CD4-positive, alpha-beta memory T cell (primary cell): ENCODE results near the gene PDIA5. TPM values are rescaled to one million over a fixed set of nuclear protein-coding genes. Genes with fewer than 3 reads are reported as not detected.

ENCODE experiments used
- CTCF ChIA-PET: fragments of 350-600 bp; sonication (Branson Sonifier 250); formaldehyde crosslinking; loops from one replicate; lab custom pipeline; 2021; ENCODE audit warnings: inconsistent platforms; ENCODE audit not compliant: partially characterized antibody; lab: Charles Lee
- POLR2A ChIA-PET: fragments of 350-600 bp; sonication (Branson Sonifier 250); formaldehyde crosslinking; loops from one replicate; lab custom pipeline; 2021; ENCODE audit not compliant: partially characterized antibody; lab: Charles Lee
- DNase-seq, 5 donors: peaks; one replicate each; pipeline versions ENCODE4 v3.0.0 to v3.0.0-alpha.2; 2020 to 2022; ENCODE audit warnings: mixed read lengths in 1 of 5
- H3K27ac ChIP-seq: one replicate; pipeline ENCODE4 v1.7.0; 2013; ENCODE audit warnings: low read depth, low read length
- H3K27me3 ChIP-seq: 2 replicates; pipeline ENCODE4 v1.7.0; 2013; ENCODE audit warnings: mild to moderate bottlenecking, low read length, moderate library complexity; ENCODE audit not compliant: insufficient read depth
- H3K36me3 ChIP-seq: 2 replicates; pipeline ENCODE4 v1.7.0; 2013; ENCODE audit warnings: mild to moderate bottlenecking, low read length, moderate library complexity; ENCODE audit not compliant: insufficient read depth
- H3K4me1 ChIP-seq: 2 replicates; pipeline ENCODE4 v1.7.0; 2013; ENCODE audit warnings: mild to moderate bottlenecking, low read length, moderate library complexity; ENCODE audit not compliant: insufficient read depth
- H3K4me3 ChIP-seq, 2 donors: one replicate each; pipeline ENCODE4 v1.7.0; 2013; ENCODE audit warnings: low read length in 2 of 2, mild to moderate bottlenecking in 1 of 2
- H3K9me3 ChIP-seq, 2 donors: one replicate each; pipeline ENCODE4 v1.7.0; 2013; ENCODE audit warnings: low read length in 2 of 2, control low read depth in 1 of 2; ENCODE audit not compliant: control insufficient read depth in 1 of 2
- H3K27ac Mint-ChIP-seq, 7 donors: one replicate each; pipeline ENCODE4 v1.8.0; 2020 to 2021; ENCODE audit warnings: mixed read lengths in 7 of 7, mild to moderate bottlenecking in 6 of 7, inconsistent platforms in 3 of 7, moderate library complexity in 3 of 7
- H3K27me3 Mint-ChIP-seq, 2 donors: one replicate each; pipeline ENCODE4 v1.8.0; 2020 to 2021; ENCODE audit warnings: mixed read lengths in 2 of 2
- H3K36me3 Mint-ChIP-seq, 2 donors: one replicate each; pipeline ENCODE4 v1.8.0; 2020 to 2021; ENCODE audit warnings: mixed read lengths in 2 of 2, inconsistent platforms in 1 of 2, mild to moderate bottlenecking in 1 of 2
- H3K4me1 Mint-ChIP-seq, 4 donors: one replicate each; pipeline ENCODE4 v1.8.0; 2020 to 2021; ENCODE audit warnings: mixed read lengths in 4 of 4, mild to moderate bottlenecking in 1 of 4
- H3K4me3 Mint-ChIP-seq, 8 donors: one replicate each; pipeline ENCODE4 v1.8.0; 2020 to 2021; ENCODE audit warnings: mixed read lengths in 8 of 8, mild to moderate bottlenecking in 7 of 8, moderate library complexity in 6 of 8, inconsistent platforms in 3 of 8
- H3K9me3 Mint-ChIP-seq, 8 donors: one replicate each; pipeline ENCODE4 v1.8.0; 2020 to 2021; ENCODE audit warnings: mixed read lengths in 8 of 8, mild to moderate bottlenecking in 5 of 8, inconsistent platforms in 3 of 8, moderate library complexity in 1 of 8
- intact Hi-C: fragments of 100-400 bp; cut with micrococcal nuclease; formaldehyde crosslinking; loops from one replicate; pipeline ENCODE4 v1.15.1; 2023
- polyA plus RNA-seq, 2 donors: library from polyadenylated mRNA; unstranded; fragments of 300-500 nt; fragmentation: Illumina TruSeq; gene quantifications; one replicate each; pipeline ENCODE4 v1.2.3, GENCODE V29; 2021
- total RNA-seq, 2 experiments: library from RNA; stranded (reverse); gene quantifications; one replicate each; pipeline ENCODE4 v1.2.3, GENCODE V29; 2021

The PDIA5 gene
- total and polyA plus RNA-seq, 4 experiments from 2014 or later, result 3.0 to 7.0 (median 5.6) TPM

GRCh38 chr3:123024056-123024455, 42.8 kb upstream of the PDIA5 start:
- no peak for DNase-seq
- Histone ChIP-seq H3K27ac (no peak overlapping the region), H3K9me3 (no peaks in the 10 kb centered on the region), H3K36me3 (no peaks in the 10 kb centered on the region), H3K4me3 (no peak overlapping the region), H3K4me1 (peaks cover 19% of the 10 kb centered on the region), H3K27me3 (peaks cover 31% of the 10 kb centered on the region)
- peaks cover 47 to 67% of the 10 kb centered on the region in 2 donors for H3K27me3 Mint-ChIP-seq
- peaks cover 9 to 22% (median 16%) of the 10 kb centered on the region in 4 donors for H3K4me1 Mint-ChIP-seq
- H3K36me3 Mint-ChIP-seq, result no peaks in the 10 kb centered on the region
- H3K4me3 Mint-ChIP-seq, result peak overlapping the region in 1 of 8 donors; percentile 13
- ChIA-PET POLR2A (no interaction called here), CTCF (no interaction called here)
- no peak overlapping the region for H3K27ac Mint-ChIP-seq
- peaks cover 0 to 2% (median 0%) of the 10 kb centered on the region in 8 donors for H3K9me3 Mint-ChIP-seq
- intact Hi-C loops, result no loop called here

- peaks cover 48% of the 10 kb centered on the region for H3K27me3 ChIP-seq
- H3K27me3 Mint-ChIP-seq, result peaks cover 50 to 69% of the 10 kb centered on the region in 2 donors
- CTCF ChIA-PET, result interaction anchor here (1.0 kb wide), 1 partner anchor 271 kb away, joined by 4 read pairs; no protein-coding TSS in a partner anchor
- intact Hi-C loops, result no loop called here
- no peak overlapping the region for H3K27ac Mint-ChIP-seq
- peak overlapping the region; percentile 51 to 85 (median 76) for H3K4me3 Mint-ChIP-seq
- DNase-seq, result no peak
- peaks cover 9 to 22% (median 16%) of the 10 kb centered on the region in 4 donors for H3K4me1 Mint-ChIP-seq
- H3K4me1 ChIP-seq, result peaks cover 19% of the 10 kb centered on the region
- peaks cover 0 to 2% (median 0%) of the 10 kb centered on the region in 8 donors for H3K9me3 Mint-ChIP-seq
- H3K4me3 ChIP-seq, result no peak overlapping the region
- no peaks in the 10 kb centered on the region for H3K36me3 ChIP-seq
- POLR2A ChIA-PET, result no interaction called here
- H3K9me3 ChIP-seq, result no peaks in the 10 kb centered on the region
- no peak overlapping the region for H3K27ac ChIP-seq
- H3K36me3 Mint-ChIP-seq, result no peaks in the 10 kb centered on the region
These were observed 40.9 kb upstream of the PDIA5 start for GRCh38 chr3:123025642-123026521.

- no peaks in the 10 kb centered on the region for H3K36me3 Mint-ChIP-seq
- Histone ChIP-seq H3K4me3 (peak overlapping the region in 1 of 2 donors; percentile 41), H3K27me3 (peaks cover 48% of the 10 kb centered on the region)
These were observed 40.1 kb upstream of the PDIA5 start for GRCh38 chr3:123026565-123027291.

GRCh38 chr3:123027292-123028232, 39.3 kb upstream of the PDIA5 start, which contains the start of gene SEMA5B:
Gene SEMA5B, minus strand, starts transcription at chr3:123027763. Its CDS starts 66,500 bp downstream, at chr3:122961263.
- peak in 4 of 5 donors; percentile 8 to 27 (median 22) for DNase-seq
- Histone ChIP-seq H3K36me3 (no peaks in the 10 kb centered on the region), H3K27ac (no peak within 1 kb of the TSS), H3K4me1 (peaks cover 19% of the 10 kb centered on the region), H3K4me3 (peak within 1 kb of the TSS; percentile 61 to 81), H3K9me3 (no peaks in the 10 kb centered on the region), H3K27me3 (peaks cover 53% of the 10 kb centered on the region)
- CTCF ChIA-PET, result interaction anchor here (0.6 to 4.5 kb wide), 19 partner anchors 8 to 1481 kb away, joined by 3 to 32 read pairs (median 4); partner anchors contain the start of genes PDIA5, POLQ and SEC22A
- peaks cover 9 to 22% (median 16%) of the 10 kb centered on the region in 4 donors for H3K4me1 Mint-ChIP-seq
- H3K27ac Mint-ChIP-seq, result peak within 1 kb of the TSS in 2 of 7 donors; percentile 3 to 49
- H3K36me3 Mint-ChIP-seq, result no peaks in the 10 kb centered on the region
- intact Hi-C loops, result loop anchor here (1.0 to 2.0 kb wide), 4 partner anchors 169 to 465 kb away; no protein-coding TSS in a partner anchor
- H3K9me3 Mint-ChIP-seq, result peaks cover 0 to 2% (median 0%) of the 10 kb centered on the region in 8 donors
- peak within 1 kb of the TSS; percentile 76 to 92 (median 84) for H3K4me3 Mint-ChIP-seq
- peaks cover 42 to 57% of the 10 kb centered on the region in 2 donors for H3K27me3 Mint-ChIP-seq
- POLR2A ChIA-PET, result interaction anchor here (0.7 to 1.3 kb wide), 2 partner anchors 13 to 273 kb away, joined by 3 read pairs; no protein-coding TSS in a partner anchor

More at GRCh38 chr3:123026565-123027291, 40.1 kb upstream of the PDIA5 start:
- peak in 4 of 5 donors; percentile 6 to 11 (median 9) for DNase-seq
- Histone ChIP-seq H3K4me1 (peaks cover 19% of the 10 kb centered on the region), H3K9me3 (no peaks in the 10 kb centered on the region), H3K27ac (no peak overlapping the region), H3K36me3 (no peaks in the 10 kb centered on the region)
- Mint-ChIP-seq H3K27ac (no peak overlapping the region), H3K4me3 (peak overlapping the region; percentile 63 to 85 (median 73)), H3K9me3 (peaks cover 0 to 2% (median 0%) of the 10 kb centered on the region in 8 donors), H3K27me3 (peaks cover 43 to 63% of the 10 kb centered on the region in 2 donors), H3K4me1 (peaks cover 9 to 22% (median 16%) of the 10 kb centered on the region in 4 donors)
- CTCF ChIA-PET, result interaction anchor here (0.6 to 4.5 kb wide), 10 partner anchors 7 to 1480 kb away, joined by 3 to 32 read pairs (median 4); partner anchors contain the start of genes POLQ and SEC22A
- POLR2A ChIA-PET, result no interaction called here
- intact Hi-C loops, result no loop called here

GRCh38 chr3:123028233-123028828, 38.5 kb upstream of the PDIA5 start:
- Histone ChIP-seq H3K4me3 (peak overlapping the region; percentile 61 to 81), H3K4me1 (peaks cover 19% of the 10 kb centered on the region), H3K9me3 (no peaks in the 10 kb centered on the region), H3K36me3 (no peaks in the 10 kb centered on the region), H3K27ac (no peak overlapping the region), H3K27me3 (peaks cover 53% of the 10 kb centered on the region)
- peak in 4 of 5 donors; percentile 13 to 39 (median 34) for DNase-seq
- H3K27me3 Mint-ChIP-seq, result peaks cover 43 to 54% of the 10 kb centered on the region in 2 donors
- peak overlapping the region; percentile 76 to 92 (median 84) for H3K4me3 Mint-ChIP-seq
- ChIA-PET CTCF (interaction anchor here (0.7 to 4.5 kb wide), 18 partner anchors 9 to 1482 kb away, joined by 3 to 32 read pairs (median 4); partner anchors contain the start of genes PDIA5 and POLQ), POLR2A (interaction anchor here (0.7 to 1.3 kb wide), 2 partner anchors 14 to 273 kb away, joined by 3 read pairs; no protein-coding TSS in a partner anchor)
- intact Hi-C loops, result loop anchor here (1.0 to 2.0 kb wide), 4 partner anchors 170 to 466 kb away; no protein-coding TSS in a partner anchor
- no peaks in the 10 kb centered on the region for H3K36me3 Mint-ChIP-seq
- peak overlapping the region in 2 of 7 donors; percentile 3 to 49 for H3K27ac Mint-ChIP-seq
- peaks cover 9 to 22% (median 16%) of the 10 kb centered on the region in 4 donors for H3K4me1 Mint-ChIP-seq
- H3K9me3 Mint-ChIP-seq, result peaks cover 0 to 2% (median 0%) of the 10 kb centered on the region in 8 donors
